Neural cell (in vitro differentiated cells): ENCODE results near the gene C19orf85. TPM values are rescaled to one million over a fixed set of nuclear protein-coding genes. Genes with fewer than 3 reads are reported as not detected.
A peak's percentile ranks its signal among the peaks of the same experiment; 100 is the strongest.

Experiments
- H2AFZ ChIP-seq: fragments of 200-600, 300-800 bp; sonication (generic), shearing (Covaris generic); 2 replicates; pipeline ENCODE4 v1.6.0; 2014; ENCODE audit warnings: low read depth, mild to moderate bottlenecking, antibody characterized with exemption, low read length, moderate library complexity
- H3F3A ChIP-seq: fragments of 200-600 bp; shearing (Covaris generic); 2 replicates; pipeline ENCODE4 v1.6.1; 2016; ENCODE audit warnings: mild to moderate bottlenecking, moderate library complexity, mixed read lengths, antibody characterized with exemption, low read length; ENCODE audit not compliant: insufficient read depth, poor library complexity, severe bottlenecking
- H3K27ac ChIP-seq: fragments of 200-600, 300-800 bp; sonication (generic), shearing (Covaris generic); 2 replicates; pipeline ENCODE4 v1.5.1; 2014; ENCODE audit warnings: mild to moderate bottlenecking, low read length, moderate library complexity
- H3K27me3 ChIP-seq: fragments of 300-800, 200-600 bp; sonication (generic), shearing (Covaris generic); 2 replicates; pipeline ENCODE4 v1.6.0; 2014; ENCODE audit warnings: mild to moderate bottlenecking, low read depth, low read length, moderate library complexity; ENCODE audit not compliant: insufficient read depth
- H3K36me3 ChIP-seq: fragments of 300-800, 200-600 bp; sonication (generic), shearing (Covaris generic); 2 replicates; pipeline ENCODE4 v1.5.1; 2014; ENCODE audit warnings: mild to moderate bottlenecking, antibody characterized with exemption, low read length, moderate library complexity; ENCODE audit not compliant: insufficient read depth
- H3K4me2 ChIP-seq: fragments of 300-800, 200-600 bp; sonication (generic), shearing (Covaris generic); 2 replicates; pipeline ENCODE4 v1.6.0; 2014; ENCODE audit warnings: mild to moderate bottlenecking, low read length
- H3K4me3 ChIP-seq: fragments of 300-800, 200-600 bp; sonication (generic), shearing (Covaris generic); 2 replicates; pipeline ENCODE4 v1.5.1; 2014; ENCODE audit warnings: mild to moderate bottlenecking, low read length, moderate library complexity
- H3K79me2 ChIP-seq: fragments of 200-600 bp; shearing (Covaris generic); replicated peaks from 2 replicates; pipeline ENCODE4 v1.6.0; 2014; ENCODE audit warnings: mild to moderate bottlenecking, low read length, moderate library complexity; ENCODE audit not compliant: insufficient read depth
- H3K9ac ChIP-seq: fragments of 300-800, 200-600 bp; sonication (generic), shearing (Covaris generic); 2 replicates; pipeline ENCODE4 v1.6.1; 2016; ENCODE audit warnings: mild to moderate bottlenecking, low read length, mixed read lengths
- H3K9me2 ChIP-seq: fragments of 200-600 bp; shearing (Covaris generic); 2 replicates; pipeline ENCODE4 v1.6.1; 2016; ENCODE audit warnings: mild to moderate bottlenecking, low read length, mixed read lengths; ENCODE audit not compliant: insufficient read depth
- H3K9me3 ChIP-seq: fragments of 200-600, 300-800 bp; sonication (generic), shearing (Covaris generic); 2 replicates; pipeline ENCODE4 v1.6.1; 2016; ENCODE audit warnings: mild to moderate bottlenecking, mixed run types, low read length, moderate library complexity, mixed read lengths
- H4K20me1 ChIP-seq: fragments of 200-600 bp; shearing (Covaris generic); 2 replicates; pipeline ENCODE4 v1.6.1; 2016; ENCODE audit warnings: mild to moderate bottlenecking, mixed run types; ENCODE audit not compliant: insufficient read depth
- EP300 ChIP-seq: fragments of 450-650 bp; conservative IDR thresholded peaks from 2 replicates; pipeline ENCODE4 v1.6.1; 2014; ENCODE audit warnings: antibody characterized with exemption, mild to moderate bottlenecking, moderate library complexity; ENCODE audit not compliant: poor library complexity, severe bottlenecking
- EZH2 ChIP-seq: fragments of 200-600, 300-800 bp; shearing (Covaris generic), sonication (generic); IDR thresholded peaks from 2 replicates; pipeline ENCODE4 v1.6.1; 2014; ENCODE audit warnings: antibody characterized with exemption, low read length, borderline replicate concordance, mild to moderate bottlenecking; ENCODE audit not compliant: insufficient read depth, poor library complexity, severe bottlenecking
- MXI1 ChIP-seq: fragments of 450-650 bp; conservative IDR thresholded peaks from 2 replicates; pipeline ENCODE4 v1.6.1; 2014; ENCODE audit warnings: antibody characterized with exemption, mild to moderate bottlenecking; ENCODE audit not compliant: poor library complexity, severe bottlenecking
- POLR2AphosphoS5 ChIP-seq: IDR thresholded peaks from 2 replicates; pipeline ENCODE4 v1.6.1; 2012
- RAD21 ChIP-seq: fragments of 450-650 bp; conservative IDR thresholded peaks from 2 replicates; pipeline ENCODE4 v1.6.1; 2014; ENCODE audit warnings: antibody characterized with exemption, mild to moderate bottlenecking, moderate library complexity
- SMC3 ChIP-seq: fragments of 450-650 bp; conservative IDR thresholded peaks from 2 replicates; pipeline ENCODE4 v1.6.1; 2014; ENCODE audit warnings: antibody characterized with exemption, mild to moderate bottlenecking, moderate library complexity; ENCODE audit not compliant: poor library complexity
- TAF1 ChIP-seq: IDR thresholded peaks from 2 replicates; pipeline ENCODE4 v1.6.1; 2012; ENCODE audit warnings: low read depth
- polyA plus RNA-seq: library from polyadenylated mRNA; depleted of rRNA; stranded (reverse); fragments of >200 nt; gene quantifications from 2 replicates; pipeline ENCODE4 v1.2.3, GENCODE V29; 2014
- TF ChIP-seq, protein P1 (sequence below): IDR thresholded peaks from 2 replicates; pipeline ENCODE4 v1.6.1; 2012; ENCODE audit warnings: borderline replicate concordance
- TF ChIP-seq, protein P2 (sequence below): fragments of 450-650 bp; IDR thresholded peaks from 2 replicates; pipeline ENCODE4 v1.5.1; 2014; ENCODE audit warnings: antibody characterized with exemption, mild to moderate bottlenecking, moderate library complexity; ENCODE audit not compliant: poor library complexity, severe bottlenecking

C19orf85 gene
- polyA plus RNA-seq, 1 donor from 2014 or later, result 0.19 TPM

DNA sequence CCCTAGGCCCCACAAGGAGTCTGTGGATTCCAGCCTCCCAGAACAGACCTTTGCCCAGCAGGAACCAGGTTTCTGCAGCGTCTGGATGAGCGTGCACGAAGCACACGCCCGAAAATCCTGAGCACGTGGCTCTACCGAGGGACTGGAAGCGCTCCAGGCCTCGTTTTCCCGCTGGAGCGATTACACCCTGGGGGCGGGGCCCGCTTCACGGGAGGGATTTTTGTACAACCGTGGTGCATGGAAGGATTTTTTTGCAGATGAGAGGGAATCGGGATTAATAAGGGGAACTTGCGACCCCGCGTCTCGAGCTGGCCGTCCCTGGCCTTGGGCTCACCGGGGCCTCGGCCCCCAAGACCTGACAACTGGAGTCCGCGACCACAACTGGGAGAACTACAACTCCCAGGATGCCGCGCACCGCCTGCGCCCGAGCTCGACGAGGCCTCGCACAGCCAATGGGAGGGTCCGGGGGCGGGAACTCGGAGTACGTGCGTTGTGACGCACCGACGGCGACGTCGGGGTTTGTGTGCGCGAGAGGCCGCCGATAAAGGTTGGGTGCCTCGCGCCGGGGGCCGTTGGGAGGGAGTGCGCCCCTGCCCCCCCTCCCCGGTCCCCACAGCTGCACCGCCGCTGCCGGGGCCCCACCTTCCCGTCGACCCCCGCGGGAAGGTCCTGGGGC is 11.7 kb upstream of the C19orf85 start, which contains the start of gene ZNF628:
Gene ZNF628 (plus strand): TSS at position 518 of the 676 bp plus-strand sequence. CDS start 3,294 bp downstream, outside the sequence.
- Histone ChIP-seq H3K4me2 (peak within 1 kb of the TSS; percentile 94), H3K36me3 (no peaks in the 10 kb centered on the region), H3F3A (no peaks in the 10 kb centered on the region), H3K27ac (peak within 1 kb of the TSS; percentile 98), H4K20me1 (no peaks in the 10 kb centered on the region), H3K9ac (peak within 1 kb of the TSS; percentile 77), H3K9me3 (no peaks in the 10 kb centered on the region), H3K9me2 (no peaks in the 10 kb centered on the region), H3K27me3 (no peaks in the 10 kb centered on the region), H3K79me2 (peaks cover 8% of the 10 kb centered on the region), H2AFZ (peak within 1 kb of the TSS; percentile 71), H3K4me3 (peak within 1 kb of the TSS; percentile 66)
- TF ChIP-seq RAD21, result peak; percentile 21
- TF ChIP-seq EP300, result peak; percentile 54
- TF ChIP-seq TAF1, result peak; percentile 73
- peak; percentile 95 for TF ChIP-seq POLR2AphosphoS5
- peak; percentile 92 for TF ChIP-seq MXI1
- no peak for TF ChIP-seq EZH2
- TF ChIP-seq, protein P1, sequence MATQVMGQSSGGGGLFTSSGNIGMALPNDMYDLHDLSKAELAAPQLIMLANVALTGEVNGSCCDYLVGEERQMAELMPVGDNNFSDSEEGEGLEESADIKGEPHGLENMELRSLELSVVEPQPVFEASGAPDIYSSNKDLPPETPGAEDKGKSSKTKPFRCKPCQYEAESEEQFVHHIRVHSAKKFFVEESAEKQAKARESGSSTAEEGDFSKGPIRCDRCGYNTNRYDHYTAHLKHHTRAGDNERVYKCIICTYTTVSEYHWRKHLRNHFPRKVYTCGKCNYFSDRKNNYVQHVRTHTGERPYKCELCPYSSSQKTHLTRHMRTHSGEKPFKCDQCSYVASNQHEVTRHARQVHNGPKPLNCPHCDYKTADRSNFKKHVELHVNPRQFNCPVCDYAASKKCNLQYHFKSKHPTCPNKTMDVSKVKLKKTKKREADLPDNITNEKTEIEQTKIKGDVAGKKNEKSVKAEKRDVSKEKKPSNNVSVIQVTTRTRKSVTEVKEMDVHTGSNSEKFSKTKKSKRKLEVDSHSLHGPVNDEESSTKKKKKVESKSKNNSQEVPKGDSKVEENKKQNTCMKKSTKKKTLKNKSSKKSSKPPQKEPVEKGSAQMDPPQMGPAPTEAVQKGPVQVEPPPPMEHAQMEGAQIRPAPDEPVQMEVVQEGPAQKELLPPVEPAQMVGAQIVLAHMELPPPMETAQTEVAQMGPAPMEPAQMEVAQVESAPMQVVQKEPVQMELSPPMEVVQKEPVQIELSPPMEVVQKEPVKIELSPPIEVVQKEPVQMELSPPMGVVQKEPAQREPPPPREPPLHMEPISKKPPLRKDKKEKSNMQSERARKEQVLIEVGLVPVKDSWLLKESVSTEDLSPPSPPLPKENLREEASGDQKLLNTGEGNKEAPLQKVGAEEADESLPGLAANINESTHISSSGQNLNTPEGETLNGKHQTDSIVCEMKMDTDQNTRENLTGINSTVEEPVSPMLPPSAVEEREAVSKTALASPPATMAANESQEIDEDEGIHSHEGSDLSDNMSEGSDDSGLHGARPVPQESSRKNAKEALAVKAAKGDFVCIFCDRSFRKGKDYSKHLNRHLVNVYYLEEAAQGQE, result peak; percentile 60
- TF ChIP-seq SMC3, result no peak
- TF ChIP-seq, protein P2, sequence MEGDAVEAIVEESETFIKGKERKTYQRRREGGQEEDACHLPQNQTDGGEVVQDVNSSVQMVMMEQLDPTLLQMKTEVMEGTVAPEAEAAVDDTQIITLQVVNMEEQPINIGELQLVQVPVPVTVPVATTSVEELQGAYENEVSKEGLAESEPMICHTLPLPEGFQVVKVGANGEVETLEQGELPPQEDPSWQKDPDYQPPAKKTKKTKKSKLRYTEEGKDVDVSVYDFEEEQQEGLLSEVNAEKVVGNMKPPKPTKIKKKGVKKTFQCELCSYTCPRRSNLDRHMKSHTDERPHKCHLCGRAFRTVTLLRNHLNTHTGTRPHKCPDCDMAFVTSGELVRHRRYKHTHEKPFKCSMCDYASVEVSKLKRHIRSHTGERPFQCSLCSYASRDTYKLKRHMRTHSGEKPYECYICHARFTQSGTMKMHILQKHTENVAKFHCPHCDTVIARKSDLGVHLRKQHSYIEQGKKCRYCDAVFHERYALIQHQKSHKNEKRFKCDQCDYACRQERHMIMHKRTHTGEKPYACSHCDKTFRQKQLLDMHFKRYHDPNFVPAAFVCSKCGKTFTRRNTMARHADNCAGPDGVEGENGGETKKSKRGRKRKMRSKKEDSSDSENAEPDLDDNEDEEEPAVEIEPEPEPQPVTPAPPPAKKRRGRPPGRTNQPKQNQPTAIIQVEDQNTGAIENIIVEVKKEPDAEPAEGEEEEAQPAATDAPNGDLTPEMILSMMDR, result no peak

DNA sequence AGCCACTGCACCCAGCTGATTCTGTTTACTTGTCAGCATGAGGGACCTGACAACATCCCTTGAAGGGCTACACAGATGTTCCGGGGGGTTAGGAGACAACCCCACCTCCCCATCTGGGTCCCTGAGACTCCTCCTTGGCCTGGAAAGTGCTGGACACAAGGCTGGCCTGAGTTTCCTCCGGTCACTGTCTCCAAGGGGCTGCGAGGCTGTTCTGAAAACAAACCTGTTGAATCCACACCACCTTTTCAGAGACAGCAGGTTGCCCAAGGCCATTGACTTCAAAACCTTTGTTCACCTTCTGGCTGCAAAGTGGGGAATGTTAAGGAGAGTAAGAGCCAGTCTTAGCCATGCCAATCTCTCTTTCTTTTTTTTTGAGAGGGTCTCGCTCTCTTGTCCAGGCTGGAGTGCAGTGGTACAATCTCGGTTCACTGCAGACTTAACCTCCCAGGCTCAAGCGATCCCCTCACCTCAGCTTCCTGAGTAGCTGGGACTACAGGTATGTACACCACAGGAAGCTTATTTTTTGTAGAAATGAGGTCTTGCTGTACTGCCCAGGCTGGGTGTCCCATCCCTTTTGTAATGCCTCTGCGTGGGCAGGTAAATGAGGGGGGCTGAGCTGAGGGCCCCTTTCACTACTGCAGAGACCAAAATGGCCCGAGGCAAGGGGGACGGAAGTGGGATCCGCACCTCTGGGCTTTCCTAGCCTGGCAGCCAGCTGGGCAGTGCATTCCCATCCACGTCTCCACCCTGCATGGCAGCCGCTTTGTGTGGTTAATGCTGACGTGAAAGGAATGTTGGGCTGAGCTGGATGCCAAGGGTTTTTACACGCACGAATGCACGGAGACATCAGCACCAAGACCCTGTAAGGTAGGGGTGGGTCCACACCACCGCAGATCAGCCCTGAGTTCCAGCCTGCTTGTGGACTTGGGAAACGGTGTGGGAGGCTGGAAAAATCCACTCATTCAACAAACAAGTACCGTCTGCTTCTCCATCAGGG is 10.0 kb upstream of the C19orf85 start:
- H4K20me1 ChIP-seq, result no peaks in the 10 kb centered on the region
- H3K4me3 ChIP-seq, result no peak overlapping the region
- H3K9me2 ChIP-seq, result no peaks in the 10 kb centered on the region
- H3K27me3 ChIP-seq, result no peaks in the 10 kb centered on the region
- no peaks in the 10 kb centered on the region for H3F3A ChIP-seq
- peaks cover 8% of the 10 kb centered on the region for H3K79me2 ChIP-seq
- no peak overlapping the region for H3K4me2 ChIP-seq
- TF ChIP-seq, protein P2, result no peak
- TF ChIP-seq RAD21 (no peak), TAF1 (no peak), SMC3 (no peak), POLR2AphosphoS5 (no peak), MXI1 (no peak), EZH2 (no peak), EP300 (no peak)
- TF ChIP-seq, protein P1, result no peak
- H3K27ac ChIP-seq, result no peak overlapping the region
- H3K9ac ChIP-seq, result no peak overlapping the region
- no peaks in the 10 kb centered on the region for H3K36me3 ChIP-seq
- no peak overlapping the region for H2AFZ ChIP-seq
- no peaks in the 10 kb centered on the region for H3K9me3 ChIP-seq
